ENCODE data around the gene GPR153.

- TF ChIP-seq CTCF (IDR thresholded peaks at IDR 0.05) (no peak), POLR2A (IDR thresholded peaks at IDR 0.05) (no peak)
Measured at GRCh38 chr1:6245869-6246496, 14.9 kb downstream of the GPR153 start.
